Upper lobe of left lung (tissue), 6 donors: ENCODE measurements around the gene CD96. TPM values are rescaled to one million over a fixed set of nuclear protein-coding genes. Genes with fewer than 3 reads are reported as not detected.

Experiments used
- ATAC-seq, 2 donors: fragments of 200-7000 bp; cut with Tn5 transposase; one replicate each; pipeline ENCODE4 v1.9.1; 2022; ENCODE audit warnings: mild to moderate bottlenecking in 2 of 2, moderate library complexity in 2 of 2; ENCODE audit not compliant: low FRiP score in 2 of 2
- DNase-seq, 2 donors: peaks; one replicate each; pipeline ENCODE4 v3.0.0-alpha.2; 2019 to 2020
- H3K27ac ChIP-seq, 4 donors: fragments of 200-600 bp; sonication (generic); one replicate each; pipeline ENCODE4 v1.5.1; 2016 to 2019
- H3K27me3 ChIP-seq, 4 donors: fragments of 200-600 bp; sonication (generic); one replicate each; pipeline ENCODE4 v1.5.1; 2017 to 2019
- H3K36me3 ChIP-seq, 4 donors: fragments of 200-600 bp; sonication (generic); one replicate each; pipeline ENCODE4 v1.5.1; 2016 to 2019
- H3K4me1 ChIP-seq, 4 donors: fragments of 200-600 bp; sonication (generic); one replicate each; pipeline ENCODE4 v1.5.1; 2018 to 2019
- H3K4me3 ChIP-seq, 4 donors: fragments of 200-600 bp; sonication (generic); one replicate each; pipeline ENCODE4 v1.5.1; 2017 to 2019; ENCODE audit warnings: mild to moderate bottlenecking in 2 of 4, moderate library complexity in 1 of 4
- H3K9me3 ChIP-seq, 4 donors: fragments of 200-600 bp; sonication (generic); one replicate each; pipeline ENCODE4 v1.5.1; 2018 to 2019
- EP300 ChIP-seq, 4 donors: sonication (generic); formaldehyde crosslinking; IDR thresholded peaks; one replicate each; pipeline ENCODE4 v1.5.1; 2017; ENCODE audit warnings: antibody characterized with exemption in 4 of 4, control low read depth in 2 of 4
- POLR2A ChIP-seq, 4 donors: fragments of 450-650 bp; IDR thresholded peaks; one replicate each; pipeline ENCODE4 v1.5.1; 2016 to 2017; ENCODE audit warnings: antibody characterized with exemption in 4 of 4, mild to moderate bottlenecking in 2 of 4
- POLR2AphosphoS5 ChIP-seq, 2 donors: sonication (generic); formaldehyde crosslinking; IDR thresholded peaks; one replicate each; pipeline ENCODE4 v1.5.1; 2017; ENCODE audit warnings: antibody characterized with exemption in 2 of 2
- WGBS, 2 donors: methylation state at CpG; one replicate each; pipeline ENCODE4 v1.1.5; 2017 to 2018; 5-methylcytosine and 5-hydroxymethylcytosine counted together
- total RNA-seq, 6 donors: library from RNA; depleted of rRNA in 4 of 6; stranded (reverse); fragments of >200 nt in 4 of 6; gene quantifications; one replicate each; pipeline versions ENCODE4 v1.1.0 to v1.2.1, GENCODE V29; 2016 to 2021
- TF ChIP-seq, protein P1 (sequence below), 6 experiments: fragments of 450-650 bp in 4 of 6; fragments of 200-600 bp in 2 of 6; sonication (generic) in 2 of 6; IDR thresholded peaks; one replicate each; pipeline ENCODE4 v1.5.1; 2016 to 2019; ENCODE audit warnings: antibody characterized with exemption in 6 of 6
- donor health status: DM: no; HTN: no; CAD: no; lungs with moderate emphysema.
- donor health status: DM: no; HTN: yes; CAD: no; lungs with severe emphysema.

CD96 gene
- total RNA-seq, 6 donors from 2014 or later: 2.4 to 18.2 (median 4.4) TPM

GRCh38 chr3:111596328-111596727, 54.3 kb downstream of the CD96 start:
- DNase-seq (no peak), ATAC-seq (no peak)
- Histone ChIP-seq H3K27me3 (no peaks in the 10 kb centered on the region), H3K27ac (no peak overlapping the region), H3K4me3 (no peak overlapping the region), H3K36me3 (no peaks in the 10 kb centered on the region), H3K4me1 (peaks cover 0 to 10% (median 0%) of the 10 kb centered on the region in 4 donors), H3K9me3 (no peaks in the 10 kb centered on the region)
- TF ChIP-seq POLR2A (IDR thresholded peaks at IDR 0.05) (no peak), EP300 (IDR thresholded peaks at IDR 0.05) (no peak), POLR2AphosphoS5 (IDR thresholded peaks at IDR 0.05) (no peak)
- TF ChIP-seq, protein P1, sequence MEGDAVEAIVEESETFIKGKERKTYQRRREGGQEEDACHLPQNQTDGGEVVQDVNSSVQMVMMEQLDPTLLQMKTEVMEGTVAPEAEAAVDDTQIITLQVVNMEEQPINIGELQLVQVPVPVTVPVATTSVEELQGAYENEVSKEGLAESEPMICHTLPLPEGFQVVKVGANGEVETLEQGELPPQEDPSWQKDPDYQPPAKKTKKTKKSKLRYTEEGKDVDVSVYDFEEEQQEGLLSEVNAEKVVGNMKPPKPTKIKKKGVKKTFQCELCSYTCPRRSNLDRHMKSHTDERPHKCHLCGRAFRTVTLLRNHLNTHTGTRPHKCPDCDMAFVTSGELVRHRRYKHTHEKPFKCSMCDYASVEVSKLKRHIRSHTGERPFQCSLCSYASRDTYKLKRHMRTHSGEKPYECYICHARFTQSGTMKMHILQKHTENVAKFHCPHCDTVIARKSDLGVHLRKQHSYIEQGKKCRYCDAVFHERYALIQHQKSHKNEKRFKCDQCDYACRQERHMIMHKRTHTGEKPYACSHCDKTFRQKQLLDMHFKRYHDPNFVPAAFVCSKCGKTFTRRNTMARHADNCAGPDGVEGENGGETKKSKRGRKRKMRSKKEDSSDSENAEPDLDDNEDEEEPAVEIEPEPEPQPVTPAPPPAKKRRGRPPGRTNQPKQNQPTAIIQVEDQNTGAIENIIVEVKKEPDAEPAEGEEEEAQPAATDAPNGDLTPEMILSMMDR (IDR thresholded peaks at IDR 0.05): no peak
- 85 to 95% methylated on average over 4 of the region's 4 CpGs for WGBS, 2 donors

DNA sequence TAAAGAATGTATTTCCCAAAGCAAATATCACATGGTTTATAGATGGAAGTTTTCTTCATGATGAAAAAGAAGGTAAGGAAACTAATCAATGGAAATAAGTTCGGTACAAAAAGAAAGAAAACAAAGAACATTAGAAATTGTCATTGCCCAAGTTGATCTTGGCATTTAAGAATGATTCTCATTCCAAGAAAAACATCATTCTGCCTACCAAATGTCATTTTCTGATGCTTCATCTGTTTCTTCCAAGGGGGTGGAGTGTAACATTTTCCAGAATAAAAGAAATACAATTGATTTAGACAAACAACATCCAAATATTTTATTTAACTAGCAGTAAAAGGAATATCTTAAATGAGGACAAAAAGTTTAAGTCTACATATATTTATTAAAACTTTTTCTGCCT, 56.1 kb downstream of the CD96 start:
- TF ChIP-seq EP300 (IDR thresholded peaks at IDR 0.05) (no peak), POLR2A (IDR thresholded peaks at IDR 0.05) (no peak), POLR2AphosphoS5 (IDR thresholded peaks at IDR 0.05) (no peak)
- TF ChIP-seq, protein P1 (IDR thresholded peaks at IDR 0.05): no peak
- H3K27ac ChIP-seq: no peak overlapping the region

GRCh38 chr3:111598552-111598951, 56.6 kb downstream of the CD96 start:
- DNase-seq (no peak), ATAC-seq (no peak)
- Histone ChIP-seq H3K4me1 (peaks cover 0 to 10% (median 0%) of the 10 kb centered on the region in 4 donors), H3K36me3 (no peaks in the 10 kb centered on the region), H3K4me3 (no peak overlapping the region), H3K27ac (no peak overlapping the region), H3K27me3 (no peaks in the 10 kb centered on the region), H3K9me3 (no peaks in the 10 kb centered on the region)
- 84 to 85% methylated on average over 2 of the region's 2 CpGs for WGBS, 2 donors
- TF ChIP-seq, protein P1 (IDR thresholded peaks at IDR 0.05): no peak
- TF ChIP-seq EP300 (IDR thresholded peaks at IDR 0.05) (no peak), POLR2A (IDR thresholded peaks at IDR 0.05) (no peak), POLR2AphosphoS5 (IDR thresholded peaks at IDR 0.05) (no peak)

More for the DNA sequence above, 56.1 kb downstream of the CD96 start:
- WGBS, 2 donors: 82 to 83% methylated on average over 1 of the region's 1 CpG
- ATAC-seq (no peak), DNase-seq (no peak)
- H3K4me3 ChIP-seq: no peak overlapping the region
- no peaks in the 10 kb centered on the region for H3K27me3 ChIP-seq
- H3K36me3 ChIP-seq: no peaks in the 10 kb centered on the region
- no peaks in the 10 kb centered on the region for H3K9me3 ChIP-seq
- H3K4me1 ChIP-seq: peaks cover 0 to 10% (median 0%) of the 10 kb centered on the region in 4 donors

- no peaks in the 10 kb centered on the region for H3K4me1 ChIP-seq
- no peaks in the 10 kb centered on the region for H3K27me3 ChIP-seq
- no peaks in the 10 kb centered on the region for H3K36me3 ChIP-seq
- no peak overlapping the region for H3K4me3 ChIP-seq
- no peak overlapping the region for H3K27ac ChIP-seq
- 86 to 88% methylated on average over 4 of the region's 4 CpGs for WGBS, 2 donors
- DNase-seq: no peak
- H3K9me3 ChIP-seq: no peaks in the 10 kb centered on the region
- TF ChIP-seq, protein P1 (IDR thresholded peaks at IDR 0.05): no peak
- TF ChIP-seq EP300 (IDR thresholded peaks at IDR 0.05) (no peak), POLR2A (IDR thresholded peaks at IDR 0.05) (no peak), POLR2AphosphoS5 (IDR thresholded peaks at IDR 0.05) (no peak)
- no peak for ATAC-seq
Measured at GRCh38 chr3:111601810-111602209, 59.8 kb downstream of the CD96 start.

DNA sequence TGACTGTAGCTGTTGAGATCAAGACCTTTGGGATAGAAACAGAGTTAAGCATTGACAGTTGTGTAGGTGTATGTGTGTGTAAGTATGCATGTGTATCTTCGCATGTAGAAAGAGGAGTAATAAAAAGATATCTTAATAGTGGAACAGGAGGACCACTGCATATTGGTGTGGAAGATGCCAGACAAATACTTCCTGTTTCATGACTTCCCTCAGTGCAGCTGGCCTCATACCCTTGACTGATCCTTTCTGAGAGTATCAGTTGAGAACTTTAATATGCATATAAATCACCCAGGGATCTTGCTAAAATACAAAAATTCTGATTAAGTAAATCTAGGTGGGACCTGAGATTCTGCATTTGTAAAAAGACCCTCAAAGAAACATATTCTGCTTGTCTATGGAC, 61.7 kb downstream of the CD96 start:
- DNase-seq: no peak
- H3K36me3 ChIP-seq: no peaks in the 10 kb centered on the region
- TF ChIP-seq, protein P1 (IDR thresholded peaks at IDR 0.05): no peak
- no peak for TF ChIP-seq POLR2A (IDR thresholded peaks at IDR 0.05)
- TF ChIP-seq POLR2AphosphoS5 (IDR thresholded peaks at IDR 0.05): no peak
- no peak for TF ChIP-seq EP300 (IDR thresholded peaks at IDR 0.05)
- no peaks in the 10 kb centered on the region for H3K4me1 ChIP-seq
- no peak for ATAC-seq
- H3K9me3 ChIP-seq: no peaks in the 10 kb centered on the region
- H3K4me3 ChIP-seq: no peak overlapping the region
- no peaks in the 10 kb centered on the region for H3K27me3 ChIP-seq
- H3K27ac ChIP-seq: no peak overlapping the region
- WGBS, 2 donors: 85 to 96% methylated on average over 1 of the region's 1 CpG
